Measurements from ENCODE around the gene COA3.

The COA3 gene

DNA sequence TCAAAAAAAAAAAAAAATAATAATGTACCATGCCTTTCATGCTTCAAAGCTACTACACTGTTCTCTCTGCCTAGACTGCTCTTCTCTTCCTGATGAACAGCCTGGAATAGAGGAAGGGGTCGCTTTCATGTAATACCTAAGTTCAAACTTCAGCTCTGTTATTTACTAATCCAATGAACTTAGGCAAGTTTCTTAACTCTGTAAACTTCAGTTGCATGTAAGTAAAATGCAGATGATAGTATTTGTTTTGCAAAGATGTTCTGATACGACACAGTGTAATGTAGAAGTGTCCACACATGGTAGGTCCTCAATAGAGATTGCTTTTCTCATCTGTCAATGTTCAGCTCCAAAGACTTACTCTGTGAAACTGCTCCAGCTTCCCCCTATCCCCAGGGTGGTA, 6.6 kb downstream of the COA3 start:
- no peak for DNase-seq (ENCODE audit: low read depth)
- TF ChIP-seq, protein P1, sequence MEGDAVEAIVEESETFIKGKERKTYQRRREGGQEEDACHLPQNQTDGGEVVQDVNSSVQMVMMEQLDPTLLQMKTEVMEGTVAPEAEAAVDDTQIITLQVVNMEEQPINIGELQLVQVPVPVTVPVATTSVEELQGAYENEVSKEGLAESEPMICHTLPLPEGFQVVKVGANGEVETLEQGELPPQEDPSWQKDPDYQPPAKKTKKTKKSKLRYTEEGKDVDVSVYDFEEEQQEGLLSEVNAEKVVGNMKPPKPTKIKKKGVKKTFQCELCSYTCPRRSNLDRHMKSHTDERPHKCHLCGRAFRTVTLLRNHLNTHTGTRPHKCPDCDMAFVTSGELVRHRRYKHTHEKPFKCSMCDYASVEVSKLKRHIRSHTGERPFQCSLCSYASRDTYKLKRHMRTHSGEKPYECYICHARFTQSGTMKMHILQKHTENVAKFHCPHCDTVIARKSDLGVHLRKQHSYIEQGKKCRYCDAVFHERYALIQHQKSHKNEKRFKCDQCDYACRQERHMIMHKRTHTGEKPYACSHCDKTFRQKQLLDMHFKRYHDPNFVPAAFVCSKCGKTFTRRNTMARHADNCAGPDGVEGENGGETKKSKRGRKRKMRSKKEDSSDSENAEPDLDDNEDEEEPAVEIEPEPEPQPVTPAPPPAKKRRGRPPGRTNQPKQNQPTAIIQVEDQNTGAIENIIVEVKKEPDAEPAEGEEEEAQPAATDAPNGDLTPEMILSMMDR (IDR thresholded peaks at IDR 0.05; ENCODE audit: insufficient read depth, low read depth, low read length, missing control alignments) = no peak
- no peak overlapping the region for H3K4me3 ChIP-seq (ENCODE audit: low read depth, low read length)

DNA sequence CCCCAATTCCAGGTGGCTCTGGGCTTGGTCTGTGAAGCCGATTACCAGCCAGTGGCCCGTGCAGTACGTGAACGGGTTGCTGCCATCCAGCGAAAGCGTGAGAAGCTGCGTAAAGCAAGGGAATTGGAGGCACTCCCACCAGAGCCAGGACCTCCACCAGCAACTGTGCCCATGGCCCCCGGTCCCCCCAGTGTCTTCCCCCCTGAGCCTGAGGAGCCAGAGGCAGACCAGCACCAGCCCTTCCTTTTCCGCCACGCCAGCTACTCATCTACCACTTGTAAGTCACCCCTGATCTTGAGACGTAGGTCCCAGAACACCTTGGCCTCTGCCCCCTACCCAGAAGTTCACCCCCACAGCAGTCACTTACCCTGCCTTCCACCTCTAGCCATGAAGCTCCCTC, 11.2 kb downstream of the COA3 start:
- no peak for DNase-seq (ENCODE audit: low read depth)
- H3K4me3 ChIP-seq (ENCODE audit: low read depth, low read length) = no peak overlapping the region
- TF ChIP-seq, protein P1 (IDR thresholded peaks at IDR 0.05; ENCODE audit: insufficient read depth, low read depth, low read length, missing control alignments) = no peak

DNA sequence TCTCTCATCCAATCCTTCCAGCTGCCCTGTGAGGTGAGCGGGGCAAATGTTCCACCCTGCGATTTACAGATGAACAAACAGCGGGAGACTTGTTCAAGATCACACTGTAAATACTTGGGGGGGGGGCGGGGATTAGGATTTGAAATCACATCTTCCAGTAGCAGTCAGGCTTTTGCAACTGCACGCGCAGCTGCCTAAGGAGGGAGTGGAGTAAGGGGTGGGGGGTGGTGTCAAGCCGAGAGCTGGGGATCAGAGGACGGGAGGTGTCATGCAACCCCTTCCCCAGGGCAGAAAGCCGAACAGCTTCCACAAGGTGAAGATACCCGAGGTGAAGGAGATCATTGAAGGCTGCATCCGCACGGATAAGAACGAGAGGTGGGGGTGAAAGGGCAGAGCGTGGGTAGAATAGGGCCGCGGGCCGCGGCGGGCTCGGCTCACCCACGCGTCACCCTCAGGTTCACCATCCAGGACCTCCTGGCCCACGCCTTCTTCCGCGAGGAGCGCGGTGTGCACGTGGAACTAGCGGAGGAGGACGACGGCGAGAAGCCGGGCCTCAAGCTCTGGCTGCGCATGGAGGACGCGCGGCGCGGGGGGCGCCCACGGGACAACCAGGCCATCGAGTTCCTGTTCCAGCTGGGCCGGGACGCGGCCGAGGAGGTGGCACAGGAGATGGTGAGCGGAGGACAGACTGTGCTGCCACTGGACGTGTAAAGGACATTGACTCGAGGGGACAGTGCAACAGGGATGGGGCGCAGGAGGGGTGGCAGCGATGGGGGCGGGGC, 13.5 kb downstream of the COA3 start:
- TF ChIP-seq, protein P1 (IDR thresholded peaks at IDR 0.05; ENCODE audit: insufficient read depth, low read depth, low read length, missing control alignments) = no peak
- H3K4me3 ChIP-seq (ENCODE audit: low read depth, low read length) = no peak overlapping the region
- no peak for DNase-seq (ENCODE audit: low read depth)

DNA sequence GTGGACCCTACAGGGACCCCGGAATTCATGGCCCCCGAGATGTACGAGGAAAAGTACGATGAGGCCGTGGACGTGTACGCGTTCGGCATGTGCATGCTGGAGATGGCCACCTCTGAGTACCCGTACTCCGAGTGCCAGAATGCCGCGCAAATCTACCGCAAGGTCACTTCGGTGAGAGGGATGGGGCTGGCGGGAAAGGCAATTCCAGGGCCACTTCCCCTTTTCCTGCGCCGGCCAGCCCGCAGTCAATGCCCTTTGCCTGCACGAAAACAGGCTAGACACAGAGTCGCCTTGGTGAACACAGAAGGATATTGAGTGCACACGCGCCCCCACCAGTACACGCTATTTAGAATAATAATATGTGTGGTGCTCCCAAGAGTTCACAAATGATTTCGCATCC, 14.1 kb downstream of the COA3 start:
- H3K4me3 ChIP-seq (ENCODE audit: low read depth, low read length) = no peak overlapping the region
- no peak for DNase-seq (ENCODE audit: low read depth)
- TF ChIP-seq, protein P1 (IDR thresholded peaks at IDR 0.05; ENCODE audit: insufficient read depth, low read depth, low read length, missing control alignments) = no peak

DNA sequence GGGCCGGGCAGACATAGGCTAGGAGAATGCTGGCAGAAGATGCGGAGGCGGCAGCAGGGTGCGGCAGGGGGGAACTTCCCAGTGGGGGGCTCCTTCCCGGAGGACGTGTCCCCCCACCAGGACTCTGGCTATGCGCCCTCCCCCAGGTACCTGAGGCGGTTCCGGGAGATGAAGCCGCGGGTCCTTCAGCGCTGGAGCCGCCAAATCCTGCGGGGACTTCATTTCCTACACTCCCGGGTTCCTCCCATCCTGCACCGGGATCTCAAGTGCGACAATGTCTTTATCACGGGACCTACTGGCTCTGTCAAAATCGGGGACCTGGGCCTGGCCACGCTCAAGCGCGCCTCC, 14.7 kb downstream of the COA3 start:
- H3K4me3 ChIP-seq (ENCODE audit: low read depth, low read length) = no peak overlapping the region
- DNase-seq (ENCODE audit: low read depth) = no peak
- TF ChIP-seq, protein P1 (IDR thresholded peaks at IDR 0.05; ENCODE audit: insufficient read depth, low read depth, low read length, missing control alignments) = no peak

DNA sequence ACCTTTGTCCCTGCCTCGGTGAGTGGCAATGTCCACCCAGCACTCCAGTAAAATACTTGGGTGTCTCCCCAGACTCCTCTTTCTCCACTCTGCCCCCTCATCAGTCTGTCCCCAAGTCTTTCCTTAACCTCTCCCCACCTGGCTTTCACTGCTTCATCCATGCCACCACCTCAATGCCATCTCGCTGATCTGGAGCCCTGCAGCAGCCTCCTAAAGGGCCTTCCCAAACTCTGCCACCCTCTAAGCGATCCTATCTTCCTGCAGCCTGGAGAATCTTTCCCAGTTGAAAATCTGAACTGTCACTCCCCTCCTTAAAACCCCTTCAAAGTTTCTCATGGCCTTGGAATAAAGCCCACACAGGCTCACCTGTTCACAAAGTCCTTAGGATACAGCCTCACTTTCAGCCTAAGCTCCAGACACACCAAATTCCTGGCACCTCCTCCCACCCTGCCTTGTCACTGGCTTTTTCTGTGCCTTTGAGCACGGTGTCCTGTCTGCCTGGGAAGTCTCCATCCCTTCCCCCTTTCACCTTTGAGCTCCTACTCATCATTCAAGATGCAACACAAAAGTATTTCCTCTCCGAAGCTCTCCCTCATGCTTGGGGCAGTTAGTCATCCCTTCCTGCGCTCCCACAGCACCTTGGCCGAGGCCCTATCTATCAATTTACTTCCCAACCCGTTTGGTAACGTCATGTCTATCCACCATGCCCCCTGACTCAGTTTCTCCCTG, 15.3 kb downstream of the COA3 start:
- DNase-seq (ENCODE audit: low read depth) = no peak
- no peak overlapping the region for H3K4me3 ChIP-seq (ENCODE audit: low read depth, low read length)
- TF ChIP-seq, protein P1 (IDR thresholded peaks at IDR 0.05; ENCODE audit: insufficient read depth, low read depth, low read length, missing control alignments) = no peak

Measured in GM12865 (cell line).